H1 (cell line): ENCODE results near the gene TAF9B. TPM values are rescaled to one million over a fixed set of nuclear protein-coding genes. Genes with fewer than 3 reads are reported as not detected.

Source experiments
- CTCF ChIA-PET: fragments of 300-600 bp; sonication (Branson Sonifier 250); formaldehyde crosslinking; loops from one replicate; lab custom pipeline; 2021; ENCODE audit not compliant: partially characterized antibody; lab: Charles Lee
- POLR2A ChIA-PET: fragments of 300-600 bp; sonication (Branson Sonifier 250); formaldehyde crosslinking; loops from one replicate; lab custom pipeline; 2021; ENCODE audit warnings: inconsistent platforms; ENCODE audit not compliant: partially characterized antibody; lab: Charles Lee
- DNase-seq, 2 experiments: peaks; one replicate each; pipeline versions ENCODE4 v3.0.0 to v3.0.0-alpha.2; 2010 to 2022; ENCODE audit warnings: low spot score in 2 of 2, low read depth in 1 of 2, mixed read lengths in 1 of 2
- FAIRE-seq: peaks from 2 replicates; lab custom pipeline; 2011; peaks lifted over from hg19 to GRCh38; lab: Jason Lieb, UNC
- H2AFZ ChIP-seq: 2 replicates; pipeline ENCODE4 v1.8.1; 2012; ENCODE audit warnings: low read length, inconsistent platforms
- H2AK5ac ChIP-seq: 2 replicates; pipeline ENCODE4 v1.6.1; 2013; ENCODE audit warnings: low read depth, low read length
- H2BK120ac ChIP-seq: replicated peaks from 2 replicates; pipeline ENCODE3; 2013; ENCODE audit warnings: low read depth, low read length, inconsistent platforms
- H2BK12ac ChIP-seq: 2 replicates; pipeline ENCODE4 v1.6.1; 2013; ENCODE audit warnings: low read depth, low read length
- H2BK15ac ChIP-seq: 2 replicates; pipeline ENCODE4 v1.6.1; 2013; ENCODE audit warnings: low read length
- H2BK20ac ChIP-seq: 2 replicates; pipeline ENCODE4 v1.6.1; 2013; ENCODE audit warnings: low read length
- H2BK5ac ChIP-seq: 2 replicates; pipeline ENCODE4 v1.6.1; 2013; ENCODE audit warnings: low read depth, low read length
- H3K14ac ChIP-seq: 2 replicates; pipeline ENCODE4 v1.6.1; 2013; ENCODE audit warnings: inconsistent platforms; ENCODE audit not compliant: insufficient read length
- H3K18ac ChIP-seq: 2 replicates; pipeline ENCODE4 v1.6.1; 2013; ENCODE audit warnings: low read length; ENCODE audit errors: extremely low read depth
- H3K23ac ChIP-seq: 2 replicates; pipeline ENCODE4 v1.6.1; 2013; ENCODE audit warnings: inconsistent platforms; ENCODE audit not compliant: insufficient read length
- H3K23me2 ChIP-seq: 2 replicates; pipeline ENCODE4 v1.6.1; 2013; ENCODE audit warnings: low read depth, low read length
- H3K27ac ChIP-seq: 2 replicates; pipeline ENCODE4 v1.6.1; 2011; ENCODE audit warnings: low read depth, low read length, inconsistent platforms
- H3K27me3 ChIP-seq, 4 experiments: replicated peaks in 1 of 4; 1 replicate in 1 of 4; 2 replicates in 3 of 4; pipeline versions ENCODE4 v1.6.1 to v1.8.1; 2011 to 2013; ENCODE audit warnings: low read length in 3 of 4, mild to moderate bottlenecking in 3 of 4, inconsistent platforms in 2 of 4, mixed read lengths in 2 of 4, moderate library complexity in 1 of 4; ENCODE audit not compliant: control insufficient read depth in 3 of 4, insufficient read depth in 3 of 4; ENCODE audit errors: extremely low read depth in 1 of 4
- H3K36me3 ChIP-seq, 4 experiments: 2 replicates each; pipeline versions ENCODE4 v1.6.1 to v1.8.1; 2011 to 2013; ENCODE audit warnings: mild to moderate bottlenecking in 4 of 4, low read length in 3 of 4, moderate library complexity in 2 of 4, control low read depth in 1 of 4, inconsistent platforms in 1 of 4; ENCODE audit not compliant: insufficient read depth in 4 of 4, control insufficient read depth in 2 of 4
- H3K4ac ChIP-seq: replicated peaks from 2 replicates; pipeline ENCODE3; 2013; ENCODE audit warnings: low read length, low read depth, mixed read lengths, inconsistent platforms; ENCODE audit not compliant: insufficient read length
- H3K4me1 ChIP-seq, 4 experiments: replicated peaks in 1 of 4; 1 replicate in 1 of 4; 2 replicates in 3 of 4; pipeline versions ENCODE4 v1.6.1 to v1.8.1; 2011 to 2013; ENCODE audit warnings: low read length in 3 of 4, inconsistent platforms in 2 of 4, mixed read lengths in 1 of 4; ENCODE audit not compliant: insufficient read depth in 4 of 4, control insufficient read depth in 3 of 4
- H3K4me2 ChIP-seq, 2 experiments: 2 replicates each; pipeline versions ENCODE4 v1.6.1 to v1.8.1; 2011 to 2013; ENCODE audit warnings: low read depth in 2 of 2, low read length in 2 of 2, control low read depth in 1 of 2, inconsistent platforms in 1 of 2, mild to moderate bottlenecking in 1 of 2; ENCODE audit not compliant: insufficient read depth in 1 of 2
- H3K4me3 ChIP-seq, 4 experiments: fragments of 200-600, 300-600 bp in 1 of 4; sonication (generic), shearing (Covaris generic), sonication (Bioruptor Twin) in 1 of 4; 2 replicates each; pipeline versions ENCODE4 v1.5.1 to v1.8.1; 2011 to 2016; ENCODE audit warnings: low read length in 4 of 4, low read depth in 3 of 4, control low read depth in 2 of 4, inconsistent platforms in 2 of 4, mild to moderate bottlenecking in 2 of 4, mixed read lengths in 1 of 4, moderate library complexity in 1 of 4; ENCODE audit not compliant: insufficient read depth in 2 of 4; ENCODE audit errors: extremely low read depth in 1 of 4
- H3K56ac ChIP-seq: replicated peaks from 2 replicates; pipeline ENCODE3; 2013; ENCODE audit warnings: low read depth, mild to moderate bottlenecking, mixed read lengths, low read length, inconsistent platforms; ENCODE audit not compliant: insufficient read length
- H3K79me1 ChIP-seq: 2 replicates; pipeline ENCODE4 v1.6.1; 2013; ENCODE audit warnings: low read depth, low read length, control low read depth
- H3K79me2 ChIP-seq, 2 experiments: 2 replicates each; pipeline versions ENCODE4 v1.6.1 to v1.8.1; 2012 to 2013; ENCODE audit warnings: low read length in 2 of 2, mild to moderate bottlenecking in 2 of 2, inconsistent platforms in 1 of 2; ENCODE audit not compliant: insufficient read depth in 2 of 2, control insufficient read depth in 1 of 2
- H3K9ac ChIP-seq, 4 experiments: replicated peaks in 1 of 4; 1 replicate in 1 of 4; 2 replicates in 3 of 4; pipeline versions ENCODE4 v1.6.1 to v1.8.1; 2011 to 2013; ENCODE audit warnings: low read depth in 3 of 4, low read length in 3 of 4, control low read depth in 2 of 4, mild to moderate bottlenecking in 2 of 4, moderate library complexity in 2 of 4, inconsistent platforms in 1 of 4; ENCODE audit errors: extremely low read depth in 1 of 4
- H3K9me3 ChIP-seq, 2 experiments: 2 replicates each; pipeline versions ENCODE4 v1.6.1 to v1.8.1; 2012 to 2013; ENCODE audit warnings: mild to moderate bottlenecking in 2 of 2, moderate library complexity in 2 of 2, control low read depth in 1 of 2, inconsistent platforms in 1 of 2, low read depth in 1 of 2, low read length in 1 of 2, mixed read lengths in 1 of 2; ENCODE audit not compliant: insufficient read depth in 2 of 2
- H4K20me1 ChIP-seq, 2 experiments: replicated peaks in 1 of 2; 2 replicates each; pipeline versions ENCODE3 to v1.8.1; 2011 to 2013; ENCODE audit warnings: inconsistent platforms in 2 of 2, low read length in 2 of 2, mild to moderate bottlenecking in 1 of 2; ENCODE audit not compliant: insufficient read depth in 2 of 2, control insufficient read depth in 1 of 2
- H4K5ac ChIP-seq: 2 replicates; pipeline ENCODE4 v1.6.1; 2013; ENCODE audit warnings: low read length, low read depth, mixed read lengths, inconsistent platforms; ENCODE audit not compliant: insufficient read length
- H4K8ac ChIP-seq: 2 replicates; pipeline ENCODE4 v1.8.0; 2013; ENCODE audit warnings: mild to moderate bottlenecking, moderate library complexity, low read length, inconsistent platforms; ENCODE audit not compliant: insufficient read depth; ENCODE audit errors: extremely low read depth
- H4K91ac ChIP-seq: replicated peaks from 2 replicates; pipeline ENCODE3; 2013; ENCODE audit warnings: low read length, mixed read lengths, inconsistent platforms; ENCODE audit not compliant: insufficient read length
- CHD1 ChIP-seq: IDR thresholded peaks from 2 replicates; pipeline ENCODE4 v1.6.1; 2012; ENCODE audit warnings: low read depth, low read length, improper control_type of control experiment
- HDAC2 ChIP-seq, 2 experiments: fragments of 300-600 bp in 1 of 2; sonication (generic) in 1 of 2; IDR thresholded peaks; 2 replicates each; pipeline ENCODE4 v1.6.1; 2011 to 2012; ENCODE audit warnings: low read depth in 2 of 2, low read length in 2 of 2, mild to moderate bottlenecking in 2 of 2, moderate library complexity in 2 of 2, borderline replicate concordance in 1 of 2, inconsistent platforms in 1 of 2
- HDAC6 ChIP-seq: IDR thresholded peaks from one replicate; pipeline ENCODE4 v1.7.1; 2012; ENCODE audit warnings: low read depth, mild to moderate bottlenecking, inconsistent platforms, low read length, moderate library complexity
- KDM4A ChIP-seq: IDR thresholded peaks from one replicate; pipeline ENCODE4 v1.7.1; 2012; ENCODE audit warnings: low read depth, mild to moderate bottlenecking, moderate library complexity, low read length, inconsistent platforms; ENCODE audit not compliant: severe bottlenecking
- SIRT6 ChIP-seq: IDR thresholded peaks from one replicate; pipeline ENCODE4 v1.7.1; 2012; ENCODE audit warnings: low read length, inconsistent platforms
- SRF ChIP-seq: IDR thresholded peaks from 2 replicates; pipeline ENCODE4 v1.6.1; 2011; ENCODE audit warnings: mild to moderate bottlenecking, low read depth, low read length, moderate library complexity
- WGBS, 2 experiments: shearing (Covaris generic) in 1 of 2; methylation state at CpG; one replicate each; pipeline versions ENCODE4 v1.1.6 to v1.1.7; 2013 to 2015; ENCODE audit warnings: low lambda C conversion rate in 2 of 2, mixed read lengths in 2 of 2, inconsistent platforms in 1 of 2, low coverage in 1 of 2, missing lambda C conversion rate in 1 of 2; ENCODE audit not compliant: insufficient replicate concordance in 2 of 2, insufficient coverage in 1 of 2, insufficient read length in 1 of 2; ENCODE audit errors: extremely low coverage in 1 of 2, missing lambda C conversion rate in 1 of 2; 5-methylcytosine and 5-hydroxymethylcytosine counted together
- polyA plus RNA-seq, 7 experiments: library from polyadenylated mRNA; depleted of rRNA in 3 of 7; stranded (reverse) in 5 of 7; unstranded in 2 of 7; fragments of >200 nt in 5 of 7; fragments of 200-250 nt in 2 of 7; gene quantifications; 1 replicate in 5 of 7; 2 replicates in 1 of 7; 4 replicates in 1 of 7; pipeline versions ENCODE4 v1.2.1 to v1.2.3, GENCODE V29; 2011 to 2013; ENCODE audit warnings: missing spikeins in 2 of 7, mixed read lengths in 2 of 7
- total RNA-seq: library from RNA; stranded (reverse); fragmentation: NEBNext Ultra II Directional; extraction: Animal tissue kit (Norgen Biotek cat#: 25700); gene quantifications from 2 replicates; pipeline ENCODE4 v1.2.1, GENCODE V29; 2021

The TAF9B gene
- total and polyA plus RNA-seq, 2 of the 8 experiments (the other 6 are each of a cell fraction or from before 2014, with no cell fraction given) = 23.8 to 42.8 TPM

- Histone ChIP-seq H2BK12ac (no peak overlapping the region), H4K5ac (no peak overlapping the region), H2BK5ac (no peak overlapping the region), H2AK5ac (no peak overlapping the region), H3K9ac (no peak overlapping the region), H3K4ac (no peak overlapping the region), H3K9me3 (no peaks in the 10 kb centered on the region), H3K18ac (no peak overlapping the region), H2BK20ac (no peak overlapping the region), H3K27me3 (no peaks in the 10 kb centered on the region), H3K79me1 (no peaks in the 10 kb centered on the region; the same call in 1 of the 2 replicates), H2BK15ac (no peak overlapping the region), H3K14ac (no peak overlapping the region), H3K36me3 (peaks cover 16 to 97% (median 61%) of the 10 kb centered on the region in 4 experiments), H4K20me1 (peaks cover 4 to 5% of the 10 kb centered on the region in 2 experiments), H3K4me2 (no peak overlapping the region), H4K8ac (no peak overlapping the region), H3K4me1 (no peaks in the 10 kb centered on the region), H2BK120ac (no peak overlapping the region), H4K91ac (no peak overlapping the region), H2AFZ (no peak overlapping the region), H3K79me2 (peaks cover 0 to 40% of the 10 kb centered on the region in 2 experiments; a peak in 2 of 4 replicates), H3K4me3 (no peak overlapping the region), H3K56ac (no peak overlapping the region), H3K23ac (no peak overlapping the region), H3K23me2 (no peaks in the 10 kb centered on the region), H3K27ac (no peak overlapping the region)
- ChIA-PET CTCF (no interaction called here), POLR2A (interaction anchor here (1.1 to 1.3 kb wide), 3 partner anchors 9 to 21 kb away, joined by 3 to 5 read pairs (median 4); partner anchors contain the start of gene TAF9B)
- no peak for FAIRE-seq
- no peak for TF ChIP-seq CHD1
- TF ChIP-seq HDAC2 (IDR thresholded peaks at IDR 0.05; ENCODE audit: borderline replicate concordance in 1 of 2, low read depth in 2 of 2, low read length in 2 of 2) = no peak
- TF ChIP-seq SRF = no peak
- TF ChIP-seq KDM4A = no peak
- TF ChIP-seq HDAC6 = no peak
- TF ChIP-seq SIRT6 = no peak
- no peak for DNase-seq
- 92% methylated on average over 1 of the region's 1 CpG; no CpG with 5 or more reads in 1 of the 2 experiments for WGBS, 2 experiments
Measured at GRCh38 chrX:78118628-78119027, 20.8 kb downstream of the TAF9B start.
